GM12875 (cell line): ENCODE data around the gene NT5C3A.

Experiments
- H3K4me3 ChIP-seq: one replicate; pipeline ENCODE4 v1.5.1; 2011; ENCODE audit warnings: low read depth, low read length, control low read depth
- TF ChIP-seq, protein P1 (sequence below): IDR thresholded peaks from 2 replicates; pipeline ENCODE4 v1.5.1; 2011; ENCODE audit warnings: low read depth, mild to moderate bottlenecking, control low read depth, inconsistent platforms, low read length, moderate library complexity, borderline replicate concordance; ENCODE audit not compliant: insufficient read depth

NT5C3A gene

DNA sequence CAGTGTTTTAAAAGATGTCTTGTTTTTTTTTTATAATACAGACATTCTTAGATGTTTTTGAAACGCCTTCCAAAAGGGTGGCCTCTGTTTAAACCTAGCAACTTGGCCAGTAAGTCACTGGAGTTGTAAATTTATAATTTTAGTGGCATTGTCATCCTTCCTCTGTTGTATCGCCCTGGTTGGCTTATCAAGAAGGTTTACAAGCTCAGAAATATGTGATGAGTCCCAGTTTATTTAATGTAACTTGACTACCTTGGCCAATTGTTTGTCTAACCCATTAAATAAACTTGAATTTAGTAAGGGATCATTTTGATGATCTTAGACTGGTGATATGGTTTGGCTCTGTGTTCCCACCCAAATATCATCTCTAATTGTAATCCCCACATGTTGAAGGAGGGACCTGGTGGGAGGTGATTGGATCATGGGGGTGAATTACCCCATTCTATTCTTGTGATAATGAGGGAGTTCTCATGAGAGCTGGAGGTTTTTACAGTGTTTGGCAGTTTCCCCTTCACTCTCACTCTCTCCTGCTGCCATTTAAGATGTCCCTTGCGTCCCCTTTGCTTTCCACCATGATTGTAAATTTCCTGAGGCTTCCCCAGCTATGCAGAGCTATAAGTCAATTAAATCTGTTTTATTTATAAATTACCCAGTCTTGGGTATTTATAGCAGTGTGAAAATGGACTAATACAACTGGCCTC lies 13.4 kb upstream of the NT5C3A start:
- no peak overlapping the region for H3K4me3 ChIP-seq
- TF ChIP-seq, protein P1, sequence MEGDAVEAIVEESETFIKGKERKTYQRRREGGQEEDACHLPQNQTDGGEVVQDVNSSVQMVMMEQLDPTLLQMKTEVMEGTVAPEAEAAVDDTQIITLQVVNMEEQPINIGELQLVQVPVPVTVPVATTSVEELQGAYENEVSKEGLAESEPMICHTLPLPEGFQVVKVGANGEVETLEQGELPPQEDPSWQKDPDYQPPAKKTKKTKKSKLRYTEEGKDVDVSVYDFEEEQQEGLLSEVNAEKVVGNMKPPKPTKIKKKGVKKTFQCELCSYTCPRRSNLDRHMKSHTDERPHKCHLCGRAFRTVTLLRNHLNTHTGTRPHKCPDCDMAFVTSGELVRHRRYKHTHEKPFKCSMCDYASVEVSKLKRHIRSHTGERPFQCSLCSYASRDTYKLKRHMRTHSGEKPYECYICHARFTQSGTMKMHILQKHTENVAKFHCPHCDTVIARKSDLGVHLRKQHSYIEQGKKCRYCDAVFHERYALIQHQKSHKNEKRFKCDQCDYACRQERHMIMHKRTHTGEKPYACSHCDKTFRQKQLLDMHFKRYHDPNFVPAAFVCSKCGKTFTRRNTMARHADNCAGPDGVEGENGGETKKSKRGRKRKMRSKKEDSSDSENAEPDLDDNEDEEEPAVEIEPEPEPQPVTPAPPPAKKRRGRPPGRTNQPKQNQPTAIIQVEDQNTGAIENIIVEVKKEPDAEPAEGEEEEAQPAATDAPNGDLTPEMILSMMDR, result no peak

- H3K4me3 ChIP-seq, result no peak overlapping the region
- TF ChIP-seq, protein P1, result no peak
Observed at GRCh38 chr7:33073243-33073642, 10.7 kb upstream of the NT5C3A start.

- TF ChIP-seq, protein P1, result no peak
- no peak overlapping the region for H3K4me3 ChIP-seq
Observed at GRCh38 chr7:33072471-33072870, 9.9 kb upstream of the NT5C3A start.

- no peak overlapping the region for H3K4me3 ChIP-seq
- TF ChIP-seq, protein P1, result no peak
Observed at GRCh38 chr7:33070831-33071230, 8.3 kb upstream of the NT5C3A start.

- TF ChIP-seq, protein P1, result no peak
Observed at GRCh38 chr7:33070277-33070676, 7.7 kb upstream of the NT5C3A start.

GRCh38 chr7:33067921-33068320 lies 5.3 kb upstream of the NT5C3A start:
- TF ChIP-seq, protein P1, result no peak

More at GRCh38 chr7:33070277-33070676, 7.7 kb upstream of the NT5C3A start:
- H3K4me3 ChIP-seq, result no peak overlapping the region

GRCh38 chr7:33066771-33067170 lies 4.2 kb upstream of the NT5C3A start:
- TF ChIP-seq, protein P1, result no peak
- no peak overlapping the region for H3K4me3 ChIP-seq

More at GRCh38 chr7:33067921-33068320, 5.3 kb upstream of the NT5C3A start:
- no peak overlapping the region for H3K4me3 ChIP-seq
